ENCODE data around the gene LRRC10B. TPM values are rescaled to one million over a fixed set of nuclear protein-coding genes. Genes with fewer than 3 reads are reported as not detected.

The LRRC10B gene
- total RNA-seq, 2 donors from 2014 or later, result not detected

- DNase-seq, result no peak
- no peak overlapping the region for H3K4me3 Mint-ChIP-seq
- H3K27me3 Mint-ChIP-seq (ENCODE audit: low read depth), result peaks cover 7% of the 10 kb centered on the region
- H3K27ac Mint-ChIP-seq, result no peak overlapping the region
- H3K4me1 Mint-ChIP-seq (ENCODE audit: low read depth), result no peaks in the 10 kb centered on the region
- no peaks in the 10 kb centered on the region for H3K36me3 Mint-ChIP-seq (ENCODE audit: insufficient read depth in 2 of 2)
- ATAC-seq (replicated peaks in 1 of 2), result no peak
- H3K9me3 Mint-ChIP-seq, result no peaks in the 10 kb centered on the region
Measured at GRCh38 chr11:61534025-61534932, 25.7 kb downstream of the LRRC10B start.

DNA sequence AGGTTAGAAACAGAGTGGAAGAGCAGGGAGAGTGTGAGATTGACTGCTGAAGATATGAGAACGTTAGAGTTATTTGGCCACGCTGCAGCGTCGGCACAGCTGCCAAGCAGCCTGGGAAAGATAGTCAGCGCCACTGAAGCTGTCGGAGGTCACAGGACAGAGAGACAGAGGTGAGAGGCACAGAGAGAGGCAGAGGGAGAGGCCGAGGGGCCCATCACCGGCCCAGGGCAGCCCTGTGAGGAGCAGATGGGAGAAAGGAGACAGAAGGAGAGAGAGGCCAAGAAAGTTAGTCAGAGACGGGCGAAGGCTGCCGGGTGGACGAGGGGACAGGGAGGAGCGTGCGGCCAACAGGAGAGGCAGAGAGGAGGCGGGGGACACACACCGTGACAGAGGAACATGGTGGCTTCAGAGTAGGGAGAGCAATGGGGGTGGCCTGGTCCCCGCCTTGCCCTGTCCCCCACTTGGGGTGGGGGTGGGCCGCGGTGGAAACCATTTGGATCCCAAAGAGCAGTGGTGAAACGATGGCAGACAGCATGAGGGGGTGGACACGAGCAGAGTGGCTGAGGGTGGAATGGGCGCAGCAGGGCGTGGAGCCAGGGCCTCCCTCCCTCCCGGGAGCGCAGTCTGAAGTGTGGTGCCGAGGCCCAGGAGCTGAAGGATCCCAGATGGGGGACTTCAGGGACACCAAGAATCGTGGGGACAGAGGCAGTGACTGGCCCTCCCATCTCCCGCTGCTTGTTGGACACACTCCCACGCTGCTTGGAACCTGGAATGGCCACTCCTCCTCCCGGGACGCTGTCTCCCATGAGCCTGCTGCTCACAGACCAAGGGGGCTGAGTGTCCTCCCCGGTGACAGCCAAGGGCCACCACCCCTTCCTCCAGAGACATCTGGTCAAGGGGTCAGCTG lies 26.6 kb downstream of the LRRC10B start:
- Mint-ChIP-seq H3K4me1 (ENCODE audit: low read depth) (no peaks in the 10 kb centered on the region), H3K4me3 (no peak overlapping the region), H3K36me3 (ENCODE audit: insufficient read depth in 2 of 2) (no peaks in the 10 kb centered on the region), H3K27ac (no peak overlapping the region), H3K27me3 (ENCODE audit: low read depth) (peaks cover 8% of the 10 kb centered on the region), H3K9me3 (no peaks in the 10 kb centered on the region)
- DNase-seq (no peak), ATAC-seq (replicated peaks in 1 of 2) (no peak)

- no peak overlapping the region for H3K4me3 Mint-ChIP-seq
- peaks cover 9% of the 10 kb centered on the region for H3K27me3 Mint-ChIP-seq (ENCODE audit: low read depth)
- H3K27ac Mint-ChIP-seq, result no peak overlapping the region
- H3K9me3 Mint-ChIP-seq, result no peaks in the 10 kb centered on the region
- ATAC-seq (replicated peaks in 1 of 2) (no peak), DNase-seq (no peak)
- H3K4me1 Mint-ChIP-seq (ENCODE audit: low read depth), result no peaks in the 10 kb centered on the region
- H3K36me3 Mint-ChIP-seq (ENCODE audit: insufficient read depth in 2 of 2), result no peaks in the 10 kb centered on the region
Measured at GRCh38 chr11:61535998-61536675, 27.6 kb downstream of the LRRC10B start.

DNA sequence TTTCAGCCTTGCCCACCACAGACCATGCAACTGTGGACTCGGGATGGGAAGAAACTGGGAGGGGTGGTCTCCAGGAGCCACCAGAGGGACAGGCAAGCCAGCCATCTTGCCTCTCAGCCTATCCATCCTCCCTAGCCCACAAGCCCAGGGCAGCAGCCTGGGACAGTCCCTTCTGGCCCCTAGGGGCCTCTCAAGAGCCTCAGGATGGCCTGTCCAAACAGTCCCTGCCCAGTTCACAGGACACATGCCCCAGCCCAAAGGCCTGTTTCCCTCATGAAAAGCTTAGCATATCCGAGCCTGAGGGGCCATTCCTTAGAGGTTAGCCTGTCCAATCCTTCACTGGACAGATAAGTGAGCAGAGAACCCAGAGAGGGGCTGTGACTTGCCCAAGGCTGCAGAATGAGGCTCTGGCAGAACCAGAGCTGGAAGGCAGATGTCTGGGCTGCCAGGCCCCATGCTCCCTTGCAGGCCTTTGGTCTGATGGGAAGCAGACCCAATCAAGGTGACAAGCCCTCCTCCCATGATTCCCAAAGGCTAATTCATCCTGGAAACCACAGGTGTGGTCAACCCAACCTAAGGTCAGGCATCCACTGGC lies 28.2 kb downstream of the LRRC10B start:
- Mint-ChIP-seq H3K27ac (no peak overlapping the region), H3K27me3 (ENCODE audit: low read depth) (peaks cover 15% of the 10 kb centered on the region), H3K36me3 (ENCODE audit: insufficient read depth in 2 of 2) (no peaks in the 10 kb centered on the region), H3K9me3 (no peaks in the 10 kb centered on the region), H3K4me3 (no peak overlapping the region), H3K4me1 (ENCODE audit: low read depth) (no peaks in the 10 kb centered on the region)
- DNase-seq, result no peak
- no peak for ATAC-seq (replicated peaks in 1 of 2)

- H3K4me1 Mint-ChIP-seq (ENCODE audit: low read depth), result no peaks in the 10 kb centered on the region
- ATAC-seq (replicated peaks in 1 of 2) (no peak), DNase-seq (no peak)
- H3K36me3 Mint-ChIP-seq (ENCODE audit: insufficient read depth in 2 of 2), result no peaks in the 10 kb centered on the region
- peaks cover 16% of the 10 kb centered on the region for H3K27me3 Mint-ChIP-seq (ENCODE audit: low read depth)
- H3K27ac Mint-ChIP-seq, result no peak overlapping the region
- H3K4me3 Mint-ChIP-seq, result no peak overlapping the region
- no peaks in the 10 kb centered on the region for H3K9me3 Mint-ChIP-seq
Measured at GRCh38 chr11:61537326-61537725, 28.8 kb downstream of the LRRC10B start.

- Mint-ChIP-seq H3K4me1 (ENCODE audit: low read depth) (no peaks in the 10 kb centered on the region), H3K36me3 (ENCODE audit: insufficient read depth in 2 of 2) (no peaks in the 10 kb centered on the region), H3K4me3 (no peak overlapping the region), H3K27ac (no peak overlapping the region), H3K9me3 (no peaks in the 10 kb centered on the region), H3K27me3 (ENCODE audit: low read depth) (peaks cover 16% of the 10 kb centered on the region)
- ATAC-seq (replicated peaks in 1 of 2) (no peak), DNase-seq (no peak)
Measured at GRCh38 chr11:61538636-61538961, 30.1 kb downstream of the LRRC10B start.

DNA sequence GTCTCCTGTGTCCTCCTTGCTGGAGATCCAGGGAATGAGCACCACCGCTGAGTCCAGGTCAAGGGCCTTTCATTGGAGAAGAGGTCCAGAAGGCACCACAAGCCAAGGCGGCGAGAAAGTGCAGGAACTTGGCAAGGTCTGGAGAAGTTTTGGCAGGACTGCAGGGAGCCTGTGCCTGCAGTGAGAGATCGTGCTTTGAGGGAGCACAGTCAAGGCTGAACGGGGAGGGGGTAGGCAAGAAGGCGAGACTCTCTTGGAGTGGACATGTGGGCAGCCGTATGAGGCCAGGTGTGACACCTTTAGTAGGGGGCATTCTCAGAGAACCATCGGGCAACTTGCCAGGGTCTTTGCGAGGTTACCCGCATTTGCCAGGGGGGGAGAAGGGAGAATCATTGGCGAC lies 30.5 kb downstream of the LRRC10B start:
- ATAC-seq (replicated peaks in 1 of 2) (no peak), DNase-seq (no peak)
- Mint-ChIP-seq H3K27me3 (ENCODE audit: low read depth) (peaks cover 16% of the 10 kb centered on the region), H3K4me1 (ENCODE audit: low read depth) (peaks cover 1% of the 10 kb centered on the region), H3K27ac (no peak overlapping the region), H3K36me3 (ENCODE audit: insufficient read depth in 2 of 2) (no peaks in the 10 kb centered on the region), H3K4me3 (no peak overlapping the region), H3K9me3 (no peaks in the 10 kb centered on the region)

DNA sequence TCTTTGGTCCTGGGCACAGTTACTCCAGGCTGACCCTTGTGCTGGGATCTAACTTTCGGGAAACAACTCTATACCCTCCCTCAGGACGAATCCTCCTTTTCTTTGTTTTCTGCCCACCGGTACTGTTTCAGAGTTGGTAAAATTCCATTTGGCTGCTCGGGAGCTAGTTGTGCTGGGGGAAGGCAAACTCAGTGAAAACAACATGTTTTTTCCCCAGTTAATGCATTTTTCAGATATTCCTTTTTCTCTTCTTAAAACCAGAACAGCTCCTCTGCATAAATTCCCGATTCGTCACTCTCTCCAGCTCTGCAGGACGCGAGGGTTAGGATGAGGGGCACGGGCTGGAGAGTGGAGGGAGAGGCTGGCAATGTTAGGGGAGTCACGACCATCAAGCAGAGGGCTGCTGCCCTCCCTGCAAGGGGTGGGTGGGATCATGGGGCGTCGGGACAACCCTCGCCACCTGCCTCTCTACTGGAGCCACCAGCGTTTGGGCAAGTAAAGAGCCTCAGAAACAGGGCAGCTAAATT lies 31.3 kb downstream of the LRRC10B start:
- DNase-seq (no peak), ATAC-seq (replicated peaks in 1 of 2) (no peak)
- no peak overlapping the region for H3K27ac Mint-ChIP-seq
- H3K36me3 Mint-ChIP-seq (ENCODE audit: insufficient read depth in 2 of 2), result no peaks in the 10 kb centered on the region
- H3K4me3 Mint-ChIP-seq, result no peak overlapping the region
- H3K27me3 Mint-ChIP-seq (ENCODE audit: low read depth), result peaks cover 16% of the 10 kb centered on the region
- peaks cover 3% of the 10 kb centered on the region for H3K4me1 Mint-ChIP-seq (ENCODE audit: low read depth)
- no peaks in the 10 kb centered on the region for H3K9me3 Mint-ChIP-seq

DNA sequence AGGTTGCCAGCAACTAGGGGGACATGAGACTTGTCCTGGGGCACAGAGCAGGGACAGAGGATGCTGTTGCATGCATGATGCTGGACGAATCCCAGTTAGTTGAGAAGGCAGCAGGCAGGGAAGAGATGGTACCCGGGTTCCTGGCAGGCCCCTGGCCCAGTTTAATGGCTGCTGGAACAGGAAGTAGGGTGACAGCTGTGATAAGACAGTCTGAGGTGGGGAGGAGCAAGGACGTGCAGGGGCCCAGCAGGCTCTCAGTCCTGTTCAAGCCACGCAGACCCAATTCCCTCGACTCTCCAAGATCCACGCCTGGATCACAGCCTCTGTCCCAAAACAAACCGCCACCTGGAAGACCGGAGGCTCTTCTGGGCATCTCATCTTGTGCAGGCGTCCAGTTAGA lies 32.0 kb downstream of the LRRC10B start:
- ATAC-seq (replicated peaks in 1 of 2) (no peak), DNase-seq (no peak)
- H3K27me3 Mint-ChIP-seq (ENCODE audit: low read depth), result peaks cover 20% of the 10 kb centered on the region
- no peaks in the 10 kb centered on the region for H3K36me3 Mint-ChIP-seq (ENCODE audit: insufficient read depth in 2 of 2)
- no peaks in the 10 kb centered on the region for H3K9me3 Mint-ChIP-seq
- H3K4me1 Mint-ChIP-seq (ENCODE audit: low read depth), result peaks cover 3% of the 10 kb centered on the region
- no peak overlapping the region for H3K4me3 Mint-ChIP-seq
- no peak overlapping the region for H3K27ac Mint-ChIP-seq

DNA sequence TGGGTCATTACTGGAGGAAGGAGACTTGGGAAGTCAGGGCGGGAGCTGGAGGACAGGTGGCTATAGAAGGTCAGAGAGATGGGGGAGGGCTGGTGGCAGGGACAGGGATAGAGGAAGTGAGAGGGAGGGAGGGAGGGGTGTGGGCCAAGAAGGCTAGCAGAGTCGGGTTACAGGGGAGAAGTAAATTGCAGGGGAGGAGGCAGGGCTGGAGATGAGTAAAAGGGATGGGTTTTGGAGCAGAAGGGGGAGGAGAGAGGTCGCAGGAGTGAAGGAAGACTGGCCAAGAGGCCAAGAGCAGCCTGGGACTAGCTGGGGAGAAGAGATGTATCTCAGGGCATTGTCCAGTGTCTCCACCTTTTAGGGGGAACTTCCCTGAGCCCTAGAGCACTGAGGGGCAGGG lies 33.0 kb downstream of the LRRC10B start:
- Mint-ChIP-seq H3K4me3 (no peak overlapping the region), H3K36me3 (ENCODE audit: insufficient read depth in 2 of 2) (no peaks in the 10 kb centered on the region), H3K9me3 (no peaks in the 10 kb centered on the region), H3K27me3 (ENCODE audit: low read depth) (peaks cover 23% of the 10 kb centered on the region), H3K27ac (no peak overlapping the region), H3K4me1 (ENCODE audit: low read depth) (peaks cover 3% of the 10 kb centered on the region)
- DNase-seq (no peak), ATAC-seq (replicated peaks in 1 of 2) (no peak)

DNA sequence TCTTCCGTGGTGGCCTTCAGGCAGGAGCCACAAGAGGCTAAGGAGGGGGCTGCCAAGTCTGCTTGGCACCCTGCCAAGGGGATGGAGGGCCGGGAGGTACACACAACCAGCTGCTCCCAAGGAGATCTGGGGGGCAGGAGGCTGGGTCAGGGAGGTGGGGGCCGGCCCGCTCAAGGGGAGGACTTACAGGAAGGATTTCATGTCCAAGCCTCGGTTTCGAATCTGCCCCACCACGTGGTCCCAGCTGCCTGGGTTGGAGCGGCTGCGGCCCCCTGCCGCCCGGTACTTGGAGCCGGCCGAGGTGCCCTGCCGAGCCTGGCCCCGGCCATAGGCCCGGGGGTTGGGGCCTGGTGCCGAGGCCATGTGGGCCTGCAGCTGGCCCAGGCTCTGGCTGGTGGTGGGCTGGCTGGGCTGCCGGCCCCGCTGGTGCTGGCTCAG lies 33.5 kb downstream of the LRRC10B start:
- Mint-ChIP-seq H3K27ac (no peak overlapping the region), H3K9me3 (no peaks in the 10 kb centered on the region), H3K4me1 (ENCODE audit: low read depth) (peaks cover 3% of the 10 kb centered on the region), H3K4me3 (no peak overlapping the region), H3K36me3 (ENCODE audit: insufficient read depth in 2 of 2) (no peaks in the 10 kb centered on the region), H3K27me3 (ENCODE audit: low read depth) (peaks cover 23% of the 10 kb centered on the region)
- ATAC-seq (replicated peaks in 1 of 2), result no peak
- DNase-seq, result no peak

- no peak overlapping the region for H3K4me3 Mint-ChIP-seq
- no peaks in the 10 kb centered on the region for H3K36me3 Mint-ChIP-seq (ENCODE audit: insufficient read depth in 2 of 2)
- H3K27ac Mint-ChIP-seq, result no peak overlapping the region
- peaks cover 23% of the 10 kb centered on the region for H3K27me3 Mint-ChIP-seq (ENCODE audit: low read depth)
- no peak for DNase-seq
- no peak for ATAC-seq (replicated peaks in 1 of 2)
- H3K9me3 Mint-ChIP-seq, result no peaks in the 10 kb centered on the region
- H3K4me1 Mint-ChIP-seq (ENCODE audit: low read depth), result peaks cover 3% of the 10 kb centered on the region
Measured at GRCh38 chr11:61542705-61543104, 34.2 kb downstream of the LRRC10B start.
